B cell (primary cell): ENCODE measurements around the gene GPR78. TPM values are rescaled to one million over a fixed set of nuclear protein-coding genes. Genes with fewer than 3 reads are reported as not detected.

Source experiments
- ATAC-seq: fragments of 200-7000 bp; cut with Tn5 transposase; one replicate; pipeline ENCODE4 v1.10.0; 2021; ENCODE audit warnings: low read depth, mild to moderate bottlenecking, moderate number of reproducible peaks, moderate library complexity
- CTCF ChIA-PET: fragments of 350-600 bp; sonication (Branson Sonifier 250); formaldehyde crosslinking; loops from one replicate; lab custom pipeline; 2021; ENCODE audit warnings: antibody characterized with exemption, inconsistent platforms; lab: Charles Lee
- POLR2A ChIA-PET: fragments of 350-600 bp; sonication (Branson Sonifier 250); formaldehyde crosslinking; loops from one replicate; lab custom pipeline; 2021; ENCODE audit warnings: antibody characterized with exemption; lab: Charles Lee
- DNase-seq: peaks from one replicate; pipeline ENCODE4 v3.0.0; 2013
- H2AFZ ChIP-seq: 2 replicates; pipeline ENCODE4 v1.6.1; 2012; ENCODE audit warnings: mild to moderate bottlenecking, low read depth, low read length; ENCODE audit not compliant: insufficient read depth, poor library complexity, severe bottlenecking
- H3K27ac ChIP-seq, 2 donors: 1 replicate in 1 of 2; 2 replicates in 1 of 2; pipeline ENCODE4 v1.5.1; 2012 to 2013; ENCODE audit warnings: low read length in 2 of 2, mild to moderate bottlenecking in 2 of 2, moderate library complexity in 1 of 2
- H3K27me3 ChIP-seq, 4 experiments: fragments of 200-600 bp in 1 of 4; sonication (generic) in 1 of 4; replicated peaks in 1 of 4; 1 replicate in 2 of 4; 2 replicates in 2 of 4; pipeline versions ENCODE4 v1.6.1 to v1.7.0; 2013 to 2016; ENCODE audit warnings: low read length in 3 of 4, mild to moderate bottlenecking in 2 of 4, mixed read lengths in 1 of 4, moderate library complexity in 1 of 4; ENCODE audit not compliant: insufficient read depth in 4 of 4, control insufficient read depth in 3 of 4; ENCODE audit errors: control extremely low read depth in 1 of 4
- H3K36me3 ChIP-seq, 2 experiments: replicated peaks in 1 of 2; 1 replicate in 1 of 2; 2 replicates in 1 of 2; pipeline versions ENCODE4 v1.6.1 to v1.7.1; 2013; ENCODE audit warnings: low read length in 1 of 2; ENCODE audit not compliant: insufficient read depth in 2 of 2, control insufficient read depth in 1 of 2; ENCODE audit errors: control extremely low read depth in 1 of 2, extremely low read depth in 1 of 2
- H3K4me1 ChIP-seq, 2 donors: fragments of 200-600 bp in 1 of 2; sonication (generic) in 1 of 2; 1 replicate in 1 of 2; 2 replicates in 1 of 2; pipeline versions ENCODE4 v1.5.1 to v1.6.1; 2013 to 2017; ENCODE audit warnings: low read length in 2 of 2; ENCODE audit not compliant: control insufficient read depth in 2 of 2, insufficient read depth in 2 of 2
- H3K4me2 ChIP-seq: replicated peaks from 2 replicates; pipeline ENCODE3; 2012; ENCODE audit warnings: mild to moderate bottlenecking, low read depth, low read length; ENCODE audit not compliant: poor library complexity, severe bottlenecking
- H3K4me3 ChIP-seq, 5 experiments: fragments of 200-600 bp in 1 of 5; sonication (generic) in 1 of 5; 1 replicate in 3 of 5; 2 replicates in 2 of 5; pipeline versions ENCODE4 v1.5.1 to v1.7.0; 2011 to 2016; ENCODE audit warnings: low read length in 4 of 5, mild to moderate bottlenecking in 4 of 5, low read depth in 2 of 5, control low read depth in 1 of 5, moderate library complexity in 1 of 5; ENCODE audit not compliant: insufficient read depth in 1 of 5; ENCODE audit errors: control extremely low read depth in 1 of 5, extremely low read depth in 1 of 5
- H3K79me2 ChIP-seq: fragments of 200-600 bp; sonication (generic); one replicate; pipeline ENCODE4 v1.6.0; 2016; ENCODE audit warnings: low read length; ENCODE audit not compliant: control insufficient read depth, insufficient read depth
- H3K9ac ChIP-seq: fragments of 200-600 bp; sonication (generic); 2 replicates; pipeline ENCODE4 v1.6.1; 2017; ENCODE audit warnings: mild to moderate bottlenecking, low read length, moderate library complexity
- H3K9me3 ChIP-seq, 3 donors: one replicate each; pipeline versions ENCODE4 v1.6.1 to v1.7.1; 2013; ENCODE audit warnings: low read length in 2 of 3; ENCODE audit not compliant: control insufficient read depth in 2 of 3, insufficient read depth in 1 of 3; ENCODE audit errors: control extremely low read depth in 1 of 3
- H4K20me1 ChIP-seq: 2 replicates; pipeline ENCODE4 v1.6.0; 2012; ENCODE audit warnings: mild to moderate bottlenecking, low read length; ENCODE audit not compliant: insufficient read depth, control insufficient read depth, poor library complexity, severe bottlenecking
- H3K27ac Mint-ChIP-seq: one replicate; pipeline ENCODE4 v1.8.0; 2021; ENCODE audit warnings: mixed read lengths
- H3K27me3 Mint-ChIP-seq: one replicate; pipeline ENCODE4 v1.8.0; 2021; ENCODE audit warnings: mixed read lengths
- H3K4me1 Mint-ChIP-seq: one replicate; pipeline ENCODE4 v1.8.0; 2021; ENCODE audit warnings: mixed read lengths
- H3K4me3 Mint-ChIP-seq: one replicate; pipeline ENCODE4 v1.8.0; 2021; ENCODE audit warnings: mixed read lengths
- H3K9me3 Mint-ChIP-seq: one replicate; pipeline ENCODE4 v1.8.0; 2022; ENCODE audit warnings: mixed read lengths; ENCODE audit not compliant: insufficient read depth
- EZH2 ChIP-seq: IDR thresholded peaks from 2 replicates; pipeline ENCODE4 v1.6.1; 2012; ENCODE audit warnings: borderline replicate concordance, low read depth, mild to moderate bottlenecking, moderate library complexity, low read length; ENCODE audit not compliant: insufficient read depth, poor library complexity, severe bottlenecking
- WGBS: methylation state at CpG from one replicate; pipeline ENCODE4 v1.1.5; 2013; ENCODE audit warnings: missing lambda C conversion rate; ENCODE audit not compliant: insufficient coverage; 5-methylcytosine and 5-hydroxymethylcytosine counted together
- intact Hi-C: fragments of 100-400 bp; cut with micrococcal nuclease; formaldehyde crosslinking; loops from one replicate; pipeline ENCODE4 v1.10.0; 2022
- polyA plus RNA-seq: library from polyadenylated mRNA; depleted of rRNA; stranded (reverse); fragments of >200 nt; gene quantifications from 2 replicates; pipeline ENCODE4 v1.2.3, GENCODE V29; 2012
- total RNA-seq, 2 donors: library from RNA; stranded (reverse); fragments of 120-200 nt in 1 of 2; gene quantifications; 1 replicate in 1 of 2; 2 replicates in 1 of 2; pipeline versions ENCODE4 v1.2.3 to v1.2.4, GENCODE V29; 2013 to 2022
- TF ChIP-seq, protein P1 (sequence below): fragments of 200-600 bp; IDR thresholded peaks from one replicate; pipeline ENCODE4 v1.8.0; 2022; ENCODE audit warnings: antibody characterized with exemption, mild to moderate bottlenecking

GPR78 gene
- total and polyA plus RNA-seq, 2 donors (not counting 1 experiment from before 2014, with no cell fraction given), result not detected

- Histone ChIP-seq H3K36me3 (no peaks in the 10 kb centered on the region), H3K4me2 (no peak overlapping the region), H2AFZ (no peak overlapping the region), H4K20me1 (no peaks in the 10 kb centered on the region), H3K79me2 (no peaks in the 10 kb centered on the region), H3K27me3 (no peaks in the 10 kb centered on the region), H3K27ac (no peak overlapping the region), H3K4me1 (no peaks in the 10 kb centered on the region), H3K4me3 (no peak overlapping the region), H3K9me3 (peaks cover 0 to 19% (median 0%) of the 10 kb centered on the region in 3 donors), H3K9ac (no peak overlapping the region)
- peaks cover 3% of the 10 kb centered on the region for H3K9me3 Mint-ChIP-seq
- ChIA-PET POLR2A (no interaction called here), CTCF (no interaction called here)
- ATAC-seq (no peak), DNase-seq (no peak)
- H3K4me1 Mint-ChIP-seq, result no peaks in the 10 kb centered on the region
- TF ChIP-seq EZH2, result no peak
- TF ChIP-seq, protein P1, sequence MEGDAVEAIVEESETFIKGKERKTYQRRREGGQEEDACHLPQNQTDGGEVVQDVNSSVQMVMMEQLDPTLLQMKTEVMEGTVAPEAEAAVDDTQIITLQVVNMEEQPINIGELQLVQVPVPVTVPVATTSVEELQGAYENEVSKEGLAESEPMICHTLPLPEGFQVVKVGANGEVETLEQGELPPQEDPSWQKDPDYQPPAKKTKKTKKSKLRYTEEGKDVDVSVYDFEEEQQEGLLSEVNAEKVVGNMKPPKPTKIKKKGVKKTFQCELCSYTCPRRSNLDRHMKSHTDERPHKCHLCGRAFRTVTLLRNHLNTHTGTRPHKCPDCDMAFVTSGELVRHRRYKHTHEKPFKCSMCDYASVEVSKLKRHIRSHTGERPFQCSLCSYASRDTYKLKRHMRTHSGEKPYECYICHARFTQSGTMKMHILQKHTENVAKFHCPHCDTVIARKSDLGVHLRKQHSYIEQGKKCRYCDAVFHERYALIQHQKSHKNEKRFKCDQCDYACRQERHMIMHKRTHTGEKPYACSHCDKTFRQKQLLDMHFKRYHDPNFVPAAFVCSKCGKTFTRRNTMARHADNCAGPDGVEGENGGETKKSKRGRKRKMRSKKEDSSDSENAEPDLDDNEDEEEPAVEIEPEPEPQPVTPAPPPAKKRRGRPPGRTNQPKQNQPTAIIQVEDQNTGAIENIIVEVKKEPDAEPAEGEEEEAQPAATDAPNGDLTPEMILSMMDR, result no peak
- intact Hi-C loops, result no loop called here
- no peak overlapping the region for H3K4me3 Mint-ChIP-seq
- no peak overlapping the region for H3K27ac Mint-ChIP-seq
- WGBS, result 78% methylated on average over 4 of the region's 5 CpGs
- H3K27me3 Mint-ChIP-seq, result no peaks in the 10 kb centered on the region
Observed at GRCh38 chr4:8539661-8540060, 40.5 kb upstream of the GPR78 start.

GRCh38 chr4:8540072-8540471, 40.1 kb upstream of the GPR78 start:
- H3K27me3 ChIP-seq, result no peaks in the 10 kb centered on the region
- no peak overlapping the region for H3K27ac ChIP-seq
- H3K4me2 ChIP-seq, result no peak overlapping the region
- ATAC-seq (no peak), DNase-seq (no peak)
- H3K9me3 Mint-ChIP-seq, result no peaks in the 10 kb centered on the region
- peaks cover 0 to 19% (median 0%) of the 10 kb centered on the region in 3 donors for H3K9me3 ChIP-seq
- H3K27me3 Mint-ChIP-seq, result no peaks in the 10 kb centered on the region
- no peak for TF ChIP-seq EZH2
- TF ChIP-seq, protein P1, result no peak
- ChIA-PET CTCF (no interaction called here), POLR2A (no interaction called here)
- no peaks in the 10 kb centered on the region for H3K4me1 ChIP-seq
- H3K4me1 Mint-ChIP-seq, result no peaks in the 10 kb centered on the region
- H4K20me1 ChIP-seq, result no peaks in the 10 kb centered on the region
- H3K27ac Mint-ChIP-seq, result no peak overlapping the region
- 80% methylated on average over 9 of the region's 9 CpGs for WGBS
- H3K36me3 ChIP-seq, result no peaks in the 10 kb centered on the region
- no peaks in the 10 kb centered on the region for H3K79me2 ChIP-seq
- no peak overlapping the region for H3K4me3 ChIP-seq
- H2AFZ ChIP-seq, result no peak overlapping the region
- no peak overlapping the region for H3K9ac ChIP-seq
- no peak overlapping the region for H3K4me3 Mint-ChIP-seq
- intact Hi-C loops, result no loop called here
